DOHH2 (cell line): ENCODE measurements around the gene RIT2.

Experiments
- H3F3A ChIP-seq: fragments of 200-600 bp; sonication (generic), shearing (Covaris generic); 2 replicates; pipeline ENCODE4 v1.6.0; 2016; ENCODE audit warnings: antibody characterized with exemption, mild to moderate bottlenecking; ENCODE audit not compliant: control insufficient read depth, insufficient read depth
- H3K27ac ChIP-seq: fragments of 200-600 bp; sonication (generic); 2 replicates; pipeline ENCODE4 v1.5.1; 2014; ENCODE audit warnings: low read depth, mild to moderate bottlenecking, low read length, moderate library complexity
- H3K27me3 ChIP-seq: fragments of 200-600 bp; sonication (generic); 2 replicates; pipeline ENCODE4 v1.6.1; 2014; ENCODE audit warnings: mild to moderate bottlenecking, low read length, mixed read lengths; ENCODE audit not compliant: control insufficient read depth
- H3K36me3 ChIP-seq: fragments of 200-600 bp; sonication (generic); 2 replicates; pipeline ENCODE4 v1.6.1; 2014; ENCODE audit warnings: mild to moderate bottlenecking, low read length, moderate library complexity, mixed read lengths; ENCODE audit not compliant: control insufficient read depth
- H3K4me1 ChIP-seq: fragments of 200-600 bp; sonication (generic); 2 replicates; pipeline ENCODE4 v1.6.1; 2014; ENCODE audit warnings: mild to moderate bottlenecking, low read length, mixed read lengths; ENCODE audit not compliant: control insufficient read depth
- H3K4me2 ChIP-seq: fragments of 200-600 bp; sonication (generic); 2 replicates; pipeline ENCODE4 v1.6.0; 2014; ENCODE audit warnings: mild to moderate bottlenecking, low read length, moderate library complexity
- H3K4me3 ChIP-seq: fragments of 200-600 bp; sonication (generic); 2 replicates; pipeline ENCODE4 v1.5.1; 2014; ENCODE audit warnings: mild to moderate bottlenecking, low read length, mixed read lengths
- H3K79me2 ChIP-seq: fragments of 200-600 bp; sonication (generic); 2 replicates; pipeline ENCODE4 v1.6.1; 2014; ENCODE audit warnings: mild to moderate bottlenecking, low read length, mixed read lengths; ENCODE audit not compliant: control insufficient read depth
- H3K9me2 ChIP-seq: fragments of 200-600 bp; sonication (generic); replicated peaks from 2 replicates; pipeline ENCODE4 v1.6.1; 2014; ENCODE audit warnings: mild to moderate bottlenecking, low read length, mixed read lengths; ENCODE audit not compliant: control insufficient read depth
- H3K9me3 ChIP-seq: fragments of 200-600 bp; sonication (generic); 2 replicates; pipeline ENCODE4 v1.6.1; 2014; ENCODE audit warnings: antibody characterized with exemption, low read length, mixed read lengths; ENCODE audit not compliant: control insufficient read depth, insufficient read depth
- H4K20me1 ChIP-seq: fragments of 200-600 bp; sonication (generic); 2 replicates; pipeline ENCODE4 v1.6.0; 2014; ENCODE audit warnings: low read depth, mild to moderate bottlenecking, antibody characterized with exemption, low read length, moderate library complexity; ENCODE audit not compliant: control insufficient read depth, insufficient read depth
- CTCF ChIP-seq: fragments of 200-600 bp; sonication (generic); IDR thresholded peaks from one replicate; pipeline ENCODE4 v1.5.1; 2014; ENCODE audit warnings: antibody characterized with exemption, mild to moderate bottlenecking, low read depth, low read length; ENCODE audit not compliant: poor library complexity, severe bottlenecking
- EZH2phosphoT487 ChIP-seq: fragments of 200-600 bp; sonication (generic); IDR thresholded peaks from 2 replicates; pipeline ENCODE4 v1.6.1; 2017; ENCODE audit warnings: borderline replicate concordance, mild to moderate bottlenecking, antibody characterized with exemption, low read length, moderate library complexity, mixed read lengths

Gene RIT2

GRCh38 chr18:42736074-42736473 is 379.4 kb downstream of the RIT2 start:
- Histone ChIP-seq H4K20me1 (no peaks in the 10 kb centered on the region), H3K79me2 (no peaks in the 10 kb centered on the region), H3K27me3 (no peaks in the 10 kb centered on the region), H3K4me3 (no peak overlapping the region), H3K36me3 (no peaks in the 10 kb centered on the region), H3K9me2 (no peaks in the 10 kb centered on the region), H3K4me1 (no peaks in the 10 kb centered on the region), H3K27ac (no peak overlapping the region), H3F3A (no peaks in the 10 kb centered on the region), H3K4me2 (no peak overlapping the region), H3K9me3 (no peaks in the 10 kb centered on the region)
- TF ChIP-seq EZH2phosphoT487 (no peak), CTCF (no peak)

GRCh38 chr18:42734520-42734919 is 381.0 kb downstream of the RIT2 start:
- H3K79me2 ChIP-seq = no peaks in the 10 kb centered on the region
- H3K27ac ChIP-seq = no peak overlapping the region
- H3K4me2 ChIP-seq = no peak overlapping the region
- H4K20me1 ChIP-seq = no peaks in the 10 kb centered on the region
- H3K9me2 ChIP-seq = no peaks in the 10 kb centered on the region
- H3F3A ChIP-seq = no peaks in the 10 kb centered on the region
- no peaks in the 10 kb centered on the region for H3K36me3 ChIP-seq
- no peak for TF ChIP-seq CTCF
- no peak for TF ChIP-seq EZH2phosphoT487
- no peak overlapping the region for H3K4me3 ChIP-seq
- no peaks in the 10 kb centered on the region for H3K9me3 ChIP-seq
- H3K4me1 ChIP-seq = no peaks in the 10 kb centered on the region
- no peaks in the 10 kb centered on the region for H3K27me3 ChIP-seq

- H3K27me3 ChIP-seq = no peaks in the 10 kb centered on the region
Observed at GRCh38 chr18:42730272-42730671, 385.2 kb downstream of the RIT2 start.

More at GRCh38 chr18:42730272-42730671, 385.2 kb downstream of the RIT2 start:
- H3F3A ChIP-seq = no peaks in the 10 kb centered on the region
- no peaks in the 10 kb centered on the region for H4K20me1 ChIP-seq
- H3K36me3 ChIP-seq = no peaks in the 10 kb centered on the region
- TF ChIP-seq EZH2phosphoT487 = no peak
- no peak for TF ChIP-seq CTCF
- no peaks in the 10 kb centered on the region for H3K79me2 ChIP-seq
- no peak overlapping the region for H3K4me3 ChIP-seq
- H3K4me1 ChIP-seq = no peaks in the 10 kb centered on the region
- H3K9me3 ChIP-seq = no peaks in the 10 kb centered on the region
- no peak overlapping the region for H3K4me2 ChIP-seq
- H3K9me2 ChIP-seq = no peaks in the 10 kb centered on the region
- no peak overlapping the region for H3K27ac ChIP-seq
